GM19467 (cell line): Measurements from ENCODE around the gene DIS3L2.
"Not testable (repeated sequence)": the region's sequence is repeated elsewhere in the genome, so short reads cannot be mapped to it uniquely, and the experiment has no call there.

Source experiments
- ATAC-seq: cut with Tn5 transposase; IDR thresholded peaks from one replicate; pipeline ENCODE4 v1.9.1; 2021; ENCODE audit warnings: mild to moderate bottlenecking, moderate library complexity; ENCODE audit not compliant: unreplicated experiment

The DIS3L2 gene

GRCh38 chr2:232316461-232317330 lies 355.2 kb downstream of the DIS3L2 start:
- ATAC-seq: no peak

DNA sequence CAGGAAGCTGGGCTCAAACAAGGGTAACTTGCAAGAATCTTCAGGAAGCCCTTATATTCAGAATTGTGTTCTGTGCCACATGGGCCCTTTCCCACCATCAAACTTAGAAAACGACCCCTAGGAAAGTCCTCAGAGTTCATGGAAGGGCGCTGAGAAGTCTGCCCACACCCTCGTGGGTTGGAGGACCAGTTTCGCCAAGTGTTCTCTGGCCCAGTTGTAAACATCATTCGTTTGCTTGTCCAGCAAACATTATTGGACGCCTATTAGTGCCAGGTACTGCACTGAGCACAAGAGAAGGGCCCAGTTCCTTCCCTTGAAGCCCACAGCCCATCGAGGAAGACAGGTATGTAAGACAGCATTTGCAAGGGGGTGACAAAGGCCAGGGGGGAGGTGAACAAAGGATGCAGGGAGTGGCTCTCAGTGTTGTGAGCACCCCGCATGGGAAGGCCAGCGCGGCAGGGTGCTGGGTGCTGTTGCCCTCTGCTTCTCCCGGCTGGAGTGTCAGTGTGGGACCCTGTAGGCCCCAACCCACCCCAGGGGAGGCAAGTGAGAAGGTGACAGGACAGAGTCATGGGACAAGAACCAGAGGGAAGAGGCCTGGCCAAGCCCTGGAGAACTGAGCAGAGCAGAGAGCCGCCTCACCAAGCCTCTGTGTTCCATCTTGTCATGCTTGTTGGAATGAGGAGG lies 356.8 kb downstream of the DIS3L2 start:
- ATAC-seq: no peak

DNA sequence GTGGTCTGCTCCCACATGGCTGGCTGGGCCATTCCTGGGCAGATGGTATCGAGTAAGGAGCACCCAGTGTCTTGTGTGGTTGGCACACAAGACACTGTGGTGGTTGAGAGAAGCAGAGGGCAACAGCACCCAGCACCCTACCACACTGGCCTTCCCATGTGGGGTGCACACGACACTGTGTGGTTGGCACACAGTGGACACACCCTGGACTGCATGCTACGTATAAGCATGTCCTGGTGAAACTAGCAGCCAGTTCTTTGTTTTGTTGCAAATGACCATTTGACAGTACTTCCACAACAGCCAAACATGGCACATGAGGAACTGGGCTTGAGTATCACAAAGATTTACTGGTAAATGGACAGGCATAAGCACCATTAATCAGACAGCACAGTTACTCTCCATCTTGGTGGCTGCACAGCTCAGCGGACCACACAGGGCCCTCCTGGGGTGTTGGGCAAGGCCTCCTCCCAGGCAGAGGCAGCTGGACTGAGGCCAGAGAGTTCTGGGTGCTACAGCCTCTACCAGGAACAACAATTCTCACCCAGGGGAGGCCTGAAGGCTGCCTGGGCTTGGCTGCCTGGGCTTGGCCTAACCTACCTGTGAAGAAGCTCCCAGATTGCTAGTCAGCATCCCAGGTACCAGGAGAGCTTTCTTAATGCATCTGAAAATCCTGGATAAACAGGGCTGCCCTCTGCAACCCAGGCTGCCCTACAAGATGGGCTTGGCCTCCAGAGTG lies 357.7 kb downstream of the DIS3L2 start:
- no peak for ATAC-seq

DNA sequence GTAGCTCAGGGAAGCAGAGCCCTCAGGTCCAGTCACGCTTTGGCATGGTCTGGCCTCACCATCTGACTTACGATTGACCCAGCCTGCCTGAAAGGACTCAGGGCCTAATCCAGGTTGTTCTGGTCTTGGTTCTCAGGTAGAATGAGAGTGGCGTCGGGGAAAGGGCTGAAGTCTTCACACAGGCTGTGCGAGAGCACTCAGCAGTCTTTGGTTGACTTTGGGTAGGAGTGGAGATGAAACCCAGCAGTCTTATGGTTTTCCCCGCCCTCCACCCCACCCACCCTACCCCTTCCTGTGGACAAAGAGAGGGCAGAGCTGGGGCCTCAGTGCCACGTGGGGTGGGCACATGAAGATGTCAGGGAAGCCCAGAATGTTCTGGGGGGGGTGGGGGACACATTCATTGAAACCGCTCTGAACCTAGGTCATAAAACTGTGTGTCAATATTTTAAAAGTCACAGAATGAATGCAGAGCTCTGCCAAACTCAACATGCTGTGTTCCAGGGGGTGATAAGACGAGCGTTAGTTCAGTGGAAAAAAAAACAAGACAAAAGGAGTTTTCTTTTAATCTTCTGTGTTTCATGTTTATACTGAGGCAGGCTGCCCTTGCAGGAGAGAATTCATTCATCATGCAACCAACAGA lies 358.4 kb downstream of the DIS3L2 start:
- ATAC-seq: no peak

DNA sequence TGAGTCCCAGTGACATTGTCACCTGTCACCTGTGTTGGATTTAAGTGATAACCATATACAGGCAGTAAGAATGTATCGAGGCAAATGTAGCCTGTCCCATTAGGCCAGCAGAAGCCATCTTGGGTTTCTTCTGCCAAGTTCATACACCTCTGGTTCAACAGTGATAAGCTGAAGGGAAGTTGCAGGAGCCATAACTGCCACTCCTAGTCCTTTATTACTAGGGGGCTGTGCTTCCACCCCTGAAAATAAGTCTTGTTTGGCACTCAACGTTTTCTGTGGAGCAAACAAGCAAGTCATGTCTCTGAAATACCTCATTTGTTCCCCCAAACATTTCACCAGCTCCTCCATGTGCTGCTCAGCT lies 358.9 kb downstream of the DIS3L2 start:
- no peak for ATAC-seq

GRCh38 chr2:232321156-232321816 lies 359.8 kb downstream of the DIS3L2 start:
- no peak for ATAC-seq

DNA sequence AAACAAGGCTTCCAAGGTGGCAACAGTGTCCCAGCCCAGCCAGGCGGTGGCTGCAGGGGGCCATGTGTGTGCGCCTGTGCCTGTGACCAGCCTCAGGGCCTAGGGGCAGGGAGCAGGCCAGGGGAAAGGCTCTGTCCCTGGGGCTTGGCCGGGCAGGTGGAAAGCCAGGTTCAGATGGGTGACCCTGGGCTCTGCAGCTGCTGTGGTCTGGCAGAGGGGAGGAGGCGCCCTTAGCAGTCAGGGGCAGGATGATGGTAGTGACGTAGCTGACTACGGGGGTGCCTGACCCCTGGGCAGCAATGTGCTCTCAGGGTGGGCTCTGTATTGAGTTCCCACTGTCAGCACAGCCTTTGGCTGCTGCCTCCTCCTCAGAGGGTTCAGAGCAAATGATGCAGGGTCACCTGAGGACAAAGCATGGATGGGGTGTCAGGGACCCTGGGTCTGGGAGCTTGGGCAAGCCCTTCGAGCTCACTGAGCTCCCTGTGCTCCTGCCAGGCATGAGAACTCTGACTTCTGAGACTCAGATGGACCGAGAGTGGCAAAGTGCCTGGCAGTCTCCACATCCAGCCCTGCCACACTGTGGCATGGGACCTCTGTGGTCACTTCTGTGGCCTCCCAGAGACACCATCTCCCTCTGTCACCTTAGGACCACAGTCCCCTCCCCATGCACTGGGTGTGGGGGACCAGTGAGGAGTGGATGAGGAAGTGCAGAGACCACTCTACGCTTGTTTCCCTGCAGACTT lies 360.5 kb downstream of the DIS3L2 start:
- ATAC-seq: no peak

- no peak for ATAC-seq
These were observed 361.2 kb downstream of the DIS3L2 start for GRCh38 chr2:232322560-232323327.

GRCh38 chr2:232323328-232323650 lies 361.8 kb downstream of the DIS3L2 start:
- no peak for ATAC-seq

DNA sequence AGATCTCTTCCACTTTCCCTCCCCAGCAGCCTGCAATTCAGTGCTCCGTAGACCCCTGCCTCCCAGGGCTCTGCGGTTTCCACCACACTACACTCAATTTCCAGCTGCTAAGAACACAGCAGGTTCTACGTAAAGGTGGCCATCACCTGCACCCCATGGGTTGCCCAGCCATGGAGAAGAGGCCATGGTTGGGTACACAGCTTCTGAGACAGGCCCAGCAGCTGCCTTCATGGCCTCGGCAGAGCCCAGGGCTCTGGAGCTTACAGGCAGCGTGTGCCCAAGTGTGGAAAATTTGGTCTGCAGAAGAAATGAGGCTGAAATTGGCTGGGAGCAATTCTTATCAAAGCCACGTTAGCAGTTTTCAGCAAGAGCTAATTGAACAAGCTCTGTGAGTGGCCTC lies 362.5 kb downstream of the DIS3L2 start:
- ATAC-seq: not testable (repeated sequence)

- ATAC-seq: no peak
These were observed 363.3 kb downstream of the DIS3L2 start for GRCh38 chr2:232324778-232325177.

DNA sequence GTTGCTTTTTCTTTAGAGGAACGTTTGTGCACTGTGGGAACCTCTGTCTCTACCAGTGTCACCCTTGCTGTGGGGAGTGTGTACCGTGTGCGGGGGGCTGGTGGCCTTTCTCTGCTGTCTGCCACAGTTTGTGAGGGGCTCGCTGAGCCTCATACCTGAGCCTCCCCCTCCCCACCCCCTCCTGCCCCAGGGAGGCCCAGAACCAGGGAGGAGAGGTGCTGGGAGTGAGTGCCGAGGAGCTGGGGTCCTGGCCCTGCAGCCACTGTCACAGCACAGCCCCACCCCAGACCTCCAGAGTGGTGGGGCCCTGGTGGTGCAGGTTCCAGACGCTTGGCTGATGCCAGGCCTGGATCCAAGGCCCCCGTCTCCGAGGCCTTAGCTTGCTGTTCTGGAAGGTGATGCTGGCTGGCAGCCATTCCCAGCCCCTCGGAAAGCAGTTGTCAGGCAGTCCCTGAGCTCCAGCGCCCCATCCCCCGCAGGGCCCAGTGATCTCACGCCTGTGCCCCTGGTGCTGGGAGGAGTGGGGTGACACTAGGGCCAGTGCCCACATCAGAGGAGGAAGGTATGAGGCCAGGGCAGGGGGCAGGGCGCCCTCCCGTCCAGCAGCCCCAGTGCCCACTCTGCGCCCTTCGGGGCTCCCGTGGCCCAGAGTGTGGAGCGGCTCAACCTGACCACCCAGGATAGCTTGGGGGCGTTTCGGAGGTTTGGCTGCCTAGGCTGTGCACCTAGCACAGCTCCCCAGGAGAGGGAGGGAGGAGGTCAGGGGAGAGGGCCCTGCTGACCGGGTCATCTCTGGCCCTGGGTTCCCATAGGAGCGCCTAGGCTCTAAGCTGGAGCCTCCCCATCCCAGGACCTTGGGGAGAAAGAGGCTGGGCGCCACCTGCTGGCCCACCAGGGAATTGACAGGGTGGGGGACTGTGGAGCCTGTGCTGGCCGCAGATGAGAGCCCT lies 364.1 kb downstream of the DIS3L2 start:
- no peak for ATAC-seq

DNA sequence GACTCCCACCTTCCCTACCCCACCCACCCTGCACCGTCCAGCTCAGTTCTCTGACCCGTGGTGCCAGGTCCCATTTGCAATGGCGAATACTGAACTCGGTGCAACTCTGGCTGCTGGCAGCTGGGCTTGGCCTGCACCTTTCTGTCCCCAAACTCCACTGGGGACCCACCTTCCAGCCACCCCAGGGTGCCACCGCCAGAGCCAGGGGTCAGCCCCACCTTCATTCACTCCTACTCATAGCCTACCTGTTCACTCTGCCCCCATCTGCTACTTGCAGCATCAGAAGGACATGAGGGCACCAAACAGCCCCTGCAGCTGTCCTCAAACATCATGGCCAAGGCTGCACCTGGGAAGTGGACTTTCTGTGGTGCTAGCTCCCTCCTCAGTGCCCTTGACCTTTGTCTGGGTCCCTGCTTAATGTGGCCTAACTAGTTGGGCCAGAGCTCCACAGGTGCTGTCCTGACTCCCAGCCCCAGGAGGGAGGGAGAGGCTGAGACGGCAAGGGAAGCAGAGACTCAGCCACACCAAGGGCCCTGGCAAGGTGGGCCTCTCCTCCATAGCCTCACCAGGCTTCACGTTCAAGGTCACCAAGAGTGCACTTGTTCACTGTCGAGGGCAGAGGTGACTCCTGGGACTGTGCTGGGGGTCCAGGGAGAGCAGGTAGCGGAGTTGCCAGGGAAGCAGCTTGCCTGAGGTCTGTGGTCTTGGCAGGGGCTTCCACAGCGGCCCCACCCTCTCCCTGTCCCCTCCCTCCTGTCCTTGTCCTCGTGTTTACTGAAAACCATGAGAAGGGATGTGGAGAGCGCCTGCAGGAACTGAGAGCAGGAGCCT lies 365.0 kb downstream of the DIS3L2 start:
- ATAC-seq: not testable (repeated sequence)

GRCh38 chr2:232327105-232328031 lies 365.9 kb downstream of the DIS3L2 start:
- ATAC-seq: peak; percentile 46

DNA sequence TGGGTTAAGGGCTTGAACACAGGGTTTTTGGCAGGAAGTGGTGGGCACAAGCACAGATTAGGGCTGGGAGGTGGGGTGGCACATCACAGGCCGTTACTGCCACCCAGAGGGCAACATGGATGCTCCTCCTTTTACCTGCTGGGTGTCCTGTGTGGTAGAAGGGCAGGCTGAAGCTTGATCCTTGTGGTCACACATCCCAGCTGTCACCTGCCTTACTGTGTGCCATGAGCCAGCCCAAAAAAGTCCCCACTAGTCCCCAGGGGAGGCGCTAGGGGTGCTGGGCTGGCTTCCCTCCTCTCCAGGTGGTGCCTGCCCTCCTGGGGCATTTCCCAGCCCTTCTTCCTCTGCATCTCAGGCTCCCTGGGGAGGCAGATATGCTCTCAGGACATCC lies 366.5 kb downstream of the DIS3L2 start:
- no peak for ATAC-seq
